GM12874 (cell line): ENCODE measurements around the gene CTNNA2.

Experiments used
- TF ChIP-seq, protein P1 (sequence below): IDR thresholded peaks from 2 replicates; pipeline ENCODE4 v1.5.1; 2011; ENCODE audit warnings: low read depth, mild to moderate bottlenecking, control low read depth, low read length, moderate library complexity; ENCODE audit not compliant: insufficient read depth

The CTNNA2 gene

DNA sequence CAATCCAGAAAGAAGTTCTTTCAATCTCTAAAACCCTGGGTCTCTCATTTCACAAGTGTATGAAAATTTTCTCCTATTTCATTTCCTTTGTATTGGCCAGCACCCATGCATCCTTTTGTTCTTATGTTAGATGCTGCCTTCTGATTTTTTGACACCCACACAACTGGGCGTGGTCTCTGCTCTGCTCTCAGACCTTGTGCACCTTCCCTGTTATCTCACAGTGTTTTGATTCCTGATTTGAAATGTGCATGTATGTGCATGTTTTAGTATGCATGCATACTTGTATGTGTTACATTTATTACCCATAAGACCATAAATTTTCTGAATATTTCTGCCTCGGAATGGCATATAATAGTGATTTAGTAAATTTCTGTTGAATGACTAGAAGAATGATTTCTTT lies 152.2 kb downstream of the CTNNA2 start:
- TF ChIP-seq, protein P1, sequence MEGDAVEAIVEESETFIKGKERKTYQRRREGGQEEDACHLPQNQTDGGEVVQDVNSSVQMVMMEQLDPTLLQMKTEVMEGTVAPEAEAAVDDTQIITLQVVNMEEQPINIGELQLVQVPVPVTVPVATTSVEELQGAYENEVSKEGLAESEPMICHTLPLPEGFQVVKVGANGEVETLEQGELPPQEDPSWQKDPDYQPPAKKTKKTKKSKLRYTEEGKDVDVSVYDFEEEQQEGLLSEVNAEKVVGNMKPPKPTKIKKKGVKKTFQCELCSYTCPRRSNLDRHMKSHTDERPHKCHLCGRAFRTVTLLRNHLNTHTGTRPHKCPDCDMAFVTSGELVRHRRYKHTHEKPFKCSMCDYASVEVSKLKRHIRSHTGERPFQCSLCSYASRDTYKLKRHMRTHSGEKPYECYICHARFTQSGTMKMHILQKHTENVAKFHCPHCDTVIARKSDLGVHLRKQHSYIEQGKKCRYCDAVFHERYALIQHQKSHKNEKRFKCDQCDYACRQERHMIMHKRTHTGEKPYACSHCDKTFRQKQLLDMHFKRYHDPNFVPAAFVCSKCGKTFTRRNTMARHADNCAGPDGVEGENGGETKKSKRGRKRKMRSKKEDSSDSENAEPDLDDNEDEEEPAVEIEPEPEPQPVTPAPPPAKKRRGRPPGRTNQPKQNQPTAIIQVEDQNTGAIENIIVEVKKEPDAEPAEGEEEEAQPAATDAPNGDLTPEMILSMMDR: no peak

DNA sequence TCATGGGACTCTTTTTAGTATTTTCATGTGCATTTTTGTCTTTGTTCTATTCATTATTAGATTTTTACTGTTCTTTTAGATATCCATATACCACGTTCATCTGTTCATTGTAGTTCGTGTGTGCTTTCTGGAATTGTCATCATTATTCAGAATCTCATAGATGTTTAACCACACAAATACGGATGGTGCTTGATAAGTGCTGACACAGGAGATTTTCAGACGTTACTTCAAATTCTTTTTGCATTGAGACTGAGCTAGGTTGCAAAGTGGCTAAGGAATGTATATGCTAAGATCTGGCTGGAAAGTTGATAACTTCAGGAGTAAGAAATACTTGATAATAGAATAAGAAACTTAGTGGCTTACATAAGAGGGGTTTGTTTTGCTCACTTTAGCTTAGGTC lies 153.6 kb downstream of the CTNNA2 start:
- TF ChIP-seq, protein P1: no peak

DNA sequence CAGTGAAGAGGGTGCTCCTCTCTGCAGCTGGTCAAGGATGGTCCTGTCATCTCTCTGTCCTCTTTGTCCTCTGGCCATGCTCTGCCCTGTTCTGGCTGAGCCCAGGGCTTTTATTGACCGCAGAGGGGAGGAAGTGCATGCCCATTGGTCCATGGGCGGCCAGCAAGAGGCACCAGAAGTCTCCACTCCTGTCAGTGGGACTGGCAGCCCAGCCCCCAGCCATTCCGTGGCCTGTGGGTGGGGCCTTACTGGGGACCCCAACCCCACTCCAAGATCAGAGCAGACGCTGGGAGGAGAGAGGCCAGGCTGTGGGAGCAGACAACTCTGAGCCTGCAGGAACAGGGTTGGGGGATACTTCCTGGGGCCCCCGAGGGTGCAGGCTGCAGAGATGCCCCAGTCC lies 156.9 kb downstream of the CTNNA2 start:
- TF ChIP-seq, protein P1: no peak

DNA sequence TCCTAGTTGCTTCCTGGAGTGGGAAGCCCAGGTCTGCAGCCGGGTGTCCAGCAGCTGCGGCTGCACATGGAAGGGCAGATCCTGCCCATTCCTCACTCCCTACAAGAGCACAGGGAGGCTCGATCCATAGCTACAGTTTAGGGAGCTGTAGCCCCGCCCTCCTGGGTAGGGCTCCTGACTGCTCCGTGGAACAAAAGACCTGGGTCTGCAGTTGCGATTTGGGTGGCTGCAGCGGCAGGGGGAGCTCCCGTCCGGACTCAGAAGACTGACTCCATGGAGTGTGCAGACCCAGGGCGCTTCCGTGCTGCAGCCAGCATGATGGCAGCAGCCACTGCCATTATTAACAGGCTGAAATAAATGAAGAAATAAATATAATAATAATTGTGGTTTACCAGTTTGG lies 157.3 kb downstream of the CTNNA2 start:
- TF ChIP-seq, protein P1: no peak

DNA sequence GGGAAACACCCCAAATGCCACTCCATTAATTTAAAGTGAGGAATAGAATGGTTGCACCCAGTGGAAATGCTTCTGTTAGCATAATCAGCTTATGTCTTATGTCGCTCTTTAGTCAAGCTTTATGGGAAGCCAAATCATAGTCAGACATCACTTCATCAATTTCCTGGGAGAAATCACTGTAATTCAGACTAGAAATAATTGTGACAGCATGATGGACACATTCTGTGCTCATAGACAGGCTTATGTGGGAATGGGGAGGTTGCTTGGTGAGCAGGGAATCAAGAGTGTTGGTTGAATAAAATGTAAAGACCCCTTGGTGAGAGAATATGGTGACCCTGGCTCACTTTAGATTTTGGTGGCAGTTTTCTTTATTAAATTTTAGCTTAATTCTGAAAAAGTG lies 174.0 kb downstream of the CTNNA2 start:
- TF ChIP-seq, protein P1: no peak

DNA sequence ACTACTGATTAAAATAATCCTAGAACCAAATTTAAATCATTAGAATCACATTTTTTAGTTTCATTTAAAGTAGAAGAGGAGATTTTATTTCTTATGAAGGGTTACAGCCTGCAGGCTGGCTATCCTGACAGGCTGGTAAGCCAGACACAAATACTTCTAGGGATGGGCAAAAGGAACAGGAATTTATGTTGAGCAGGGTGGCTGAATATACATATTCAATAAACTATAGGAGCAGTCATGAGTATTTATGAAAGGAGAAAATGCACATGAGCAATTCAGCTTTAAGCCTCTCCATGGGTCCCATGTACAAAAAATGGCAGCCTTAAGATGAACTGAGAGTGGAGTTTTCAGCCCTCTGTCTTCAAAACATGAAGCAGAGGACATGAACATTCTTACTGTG lies 182.4 kb downstream of the CTNNA2 start:
- TF ChIP-seq, protein P1: no peak

DNA sequence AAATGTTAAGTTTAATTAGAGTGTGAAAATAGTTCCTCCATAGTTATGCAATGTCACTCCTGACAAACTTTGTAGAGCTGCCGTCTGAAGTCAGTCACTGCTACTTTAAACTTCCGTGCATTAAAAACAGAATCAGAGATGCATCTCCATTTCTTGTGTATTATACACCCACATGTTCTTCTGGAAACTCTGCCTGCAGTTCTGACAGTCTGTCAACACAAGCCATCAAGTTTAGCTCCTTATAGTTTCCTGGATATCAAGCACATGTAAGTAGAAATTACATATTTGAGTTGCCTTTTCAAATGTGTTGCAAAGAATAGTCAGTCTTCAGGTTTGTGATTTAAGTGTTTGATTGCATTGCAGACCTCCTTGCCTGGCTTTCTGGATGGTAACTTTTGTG lies 184.3 kb downstream of the CTNNA2 start:
- TF ChIP-seq, protein P1: no peak

DNA sequence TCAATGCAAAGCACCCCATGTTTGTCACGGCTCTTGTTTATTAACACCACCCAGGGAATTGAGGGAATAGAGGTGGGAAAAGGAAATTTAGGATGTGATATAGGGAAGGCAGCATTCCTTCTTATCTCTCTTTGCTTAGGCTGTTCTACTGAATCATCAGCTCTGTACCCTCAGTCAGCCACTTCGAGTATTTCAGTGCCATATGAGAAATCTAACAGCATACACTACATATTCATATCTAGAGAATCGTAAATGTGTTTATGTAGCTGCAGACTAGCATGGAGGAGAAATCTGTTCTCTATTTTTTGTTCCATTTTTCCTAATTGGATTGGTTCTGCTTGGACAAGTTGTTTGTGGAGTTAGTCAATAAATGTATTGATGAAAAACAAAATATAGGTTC lies 187.8 kb downstream of the CTNNA2 start:
- TF ChIP-seq, protein P1: no peak
